Keratinocyte (primary cell): ENCODE data around the gene SERTAD2.

Experiments
- EZH2 ChIP-seq: IDR thresholded peaks from one replicate; pipeline ENCODE4 v1.6.1; 2012; ENCODE audit warnings: inconsistent platforms, mild to moderate bottlenecking, low read length, moderate library complexity
- TF ChIP-seq, protein P1 (sequence below), 3 experiments: IDR thresholded peaks in 1 of 3; conservative IDR thresholded peaks in 1 of 3; optimal IDR thresholded peaks in 1 of 3; 2 replicates in 2 of 3; 3 replicates in 1 of 3; pipeline versions ENCODE3 to v1.5.1; 2011; ENCODE audit warnings: low read length in 3 of 3, mild to moderate bottlenecking in 3 of 3, moderate library complexity in 2 of 3, control low read depth in 1 of 3, inconsistent platforms in 1 of 3; ENCODE audit not compliant: insufficient read depth in 2 of 3; ENCODE audit errors: extremely low read depth in 1 of 3

DNA sequence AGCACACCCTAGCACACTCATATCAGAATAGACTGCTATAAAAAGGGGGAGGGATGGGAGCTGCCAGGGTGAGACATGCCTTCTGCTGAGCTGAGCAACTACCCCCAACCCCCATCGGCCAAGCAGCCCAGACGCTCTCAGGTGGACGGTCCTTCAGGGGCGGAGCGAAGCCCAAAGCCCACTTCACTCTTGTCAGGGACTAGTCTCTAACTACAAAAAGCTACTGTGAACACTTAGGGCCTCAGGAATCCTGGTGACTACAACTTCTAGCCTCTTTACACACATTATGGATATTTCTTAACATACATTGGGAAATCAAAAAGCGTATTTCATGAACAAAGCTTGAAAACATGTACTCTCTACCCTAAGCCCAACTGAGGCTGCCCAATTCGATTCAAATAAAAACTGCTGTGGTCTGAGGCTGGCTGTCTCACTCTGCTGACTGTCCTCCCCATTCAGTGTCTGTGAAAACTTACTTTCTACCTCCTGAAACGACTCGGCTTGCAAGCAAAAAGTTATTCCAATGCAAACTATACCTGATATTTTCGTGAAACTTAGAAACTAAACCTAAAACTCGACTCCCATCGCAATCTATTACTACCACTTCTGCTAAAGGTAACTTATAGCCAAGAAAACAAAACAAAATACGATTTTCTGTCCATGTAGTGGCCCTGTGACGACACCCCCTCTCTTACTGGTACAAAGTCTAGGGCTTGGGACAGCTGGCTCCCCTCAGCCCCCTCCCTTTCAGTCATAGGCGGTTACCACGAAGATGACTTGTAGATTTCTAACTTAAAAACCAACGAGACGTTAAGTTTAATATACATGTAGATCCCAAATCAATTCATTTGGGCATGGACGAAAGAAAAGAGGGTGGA, 1.2 kb downstream of the SERTAD2 start:
- no peak for TF ChIP-seq EZH2
- TF ChIP-seq, protein P1, sequence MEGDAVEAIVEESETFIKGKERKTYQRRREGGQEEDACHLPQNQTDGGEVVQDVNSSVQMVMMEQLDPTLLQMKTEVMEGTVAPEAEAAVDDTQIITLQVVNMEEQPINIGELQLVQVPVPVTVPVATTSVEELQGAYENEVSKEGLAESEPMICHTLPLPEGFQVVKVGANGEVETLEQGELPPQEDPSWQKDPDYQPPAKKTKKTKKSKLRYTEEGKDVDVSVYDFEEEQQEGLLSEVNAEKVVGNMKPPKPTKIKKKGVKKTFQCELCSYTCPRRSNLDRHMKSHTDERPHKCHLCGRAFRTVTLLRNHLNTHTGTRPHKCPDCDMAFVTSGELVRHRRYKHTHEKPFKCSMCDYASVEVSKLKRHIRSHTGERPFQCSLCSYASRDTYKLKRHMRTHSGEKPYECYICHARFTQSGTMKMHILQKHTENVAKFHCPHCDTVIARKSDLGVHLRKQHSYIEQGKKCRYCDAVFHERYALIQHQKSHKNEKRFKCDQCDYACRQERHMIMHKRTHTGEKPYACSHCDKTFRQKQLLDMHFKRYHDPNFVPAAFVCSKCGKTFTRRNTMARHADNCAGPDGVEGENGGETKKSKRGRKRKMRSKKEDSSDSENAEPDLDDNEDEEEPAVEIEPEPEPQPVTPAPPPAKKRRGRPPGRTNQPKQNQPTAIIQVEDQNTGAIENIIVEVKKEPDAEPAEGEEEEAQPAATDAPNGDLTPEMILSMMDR (optimal IDR thresholded peaks at IDR 0.05 in 1 of 3, IDR thresholded peaks at IDR 0.05 in 1 of 3, conservative IDR thresholded peaks at IDR 0.05 in 1 of 3; ENCODE audit: extremely low read depth in 1 of 3, insufficient read depth in 2 of 3, low read length in 3 of 3), result no peak
